IPS-18a (cell line): ENCODE results near the gene PPP1R16B.
"Not testable (repeated sequence)": the region's sequence is repeated elsewhere in the genome, so short reads cannot be mapped to it uniquely, and the experiment has no call there.

Source experiments
- H3K27ac ChIP-seq: one replicate; pipeline ENCODE4 v1.5.1; 2013; ENCODE audit warnings: low read length
- H3K27me3 ChIP-seq: one replicate; pipeline ENCODE4 v1.6.1; 2013; ENCODE audit warnings: mild to moderate bottlenecking, low read length; ENCODE audit not compliant: control insufficient read depth, insufficient read depth
- H3K36me3 ChIP-seq: one replicate; pipeline ENCODE4 v1.6.1; 2013; ENCODE audit warnings: low read depth, low read length; ENCODE audit not compliant: control insufficient read depth
- H3K4me1 ChIP-seq: one replicate; pipeline ENCODE4 v1.6.1; 2013; ENCODE audit warnings: low read depth, low read length; ENCODE audit not compliant: control insufficient read depth
- H3K4me3 ChIP-seq: one replicate; pipeline ENCODE4 v1.5.1; 2013; ENCODE audit warnings: low read length
- H3K9ac ChIP-seq: one replicate; pipeline ENCODE4 v1.6.1; 2013; ENCODE audit warnings: mild to moderate bottlenecking, low read length, moderate library complexity
- H3K9me3 ChIP-seq: one replicate; pipeline ENCODE4 v1.6.1; 2013; ENCODE audit warnings: low read depth, low read length; ENCODE audit not compliant: control insufficient read depth

Gene PPP1R16B

DNA sequence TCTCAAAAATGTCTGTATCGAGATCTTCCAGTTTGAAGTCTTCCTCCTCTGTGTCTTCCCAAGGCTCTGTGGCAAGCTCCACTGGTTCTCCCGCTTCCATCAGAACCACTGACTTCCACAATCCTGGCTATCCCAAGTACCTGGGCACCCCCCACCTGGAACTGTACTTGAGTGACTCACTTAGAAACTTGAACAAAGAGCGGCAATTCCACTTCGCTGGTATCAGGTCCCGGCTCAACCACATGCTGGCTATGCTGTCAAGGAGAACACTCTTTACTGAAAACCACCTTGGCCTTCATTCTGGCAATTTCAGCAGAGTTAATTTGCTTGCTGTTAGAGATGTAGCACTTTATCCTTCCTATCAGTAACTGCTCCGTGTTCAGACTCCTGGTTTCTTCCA lies 146.7 kb downstream of the PPP1R16B start:
- Histone ChIP-seq H3K27me3 (no peaks in the 10 kb centered on the region), H3K27ac (no peak overlapping the region), H3K9me3 (no peaks in the 10 kb centered on the region), H3K9ac (no peak overlapping the region), H3K4me3 (no peak overlapping the region), H3K4me1 (no peaks in the 10 kb centered on the region), H3K36me3 (peaks cover 65% of the 10 kb centered on the region)

- Histone ChIP-seq H3K4me1 (no peaks in the 10 kb centered on the region), H3K36me3 (peaks cover 49% of the 10 kb centered on the region), H3K9ac (no peak overlapping the region), H3K27ac (no peak overlapping the region), H3K4me3 (no peak overlapping the region), H3K9me3 (no peaks in the 10 kb centered on the region), H3K27me3 (no peaks in the 10 kb centered on the region)
Observed at GRCh38 chr20:38953630-38954340, 148.3 kb downstream of the PPP1R16B start.

DNA sequence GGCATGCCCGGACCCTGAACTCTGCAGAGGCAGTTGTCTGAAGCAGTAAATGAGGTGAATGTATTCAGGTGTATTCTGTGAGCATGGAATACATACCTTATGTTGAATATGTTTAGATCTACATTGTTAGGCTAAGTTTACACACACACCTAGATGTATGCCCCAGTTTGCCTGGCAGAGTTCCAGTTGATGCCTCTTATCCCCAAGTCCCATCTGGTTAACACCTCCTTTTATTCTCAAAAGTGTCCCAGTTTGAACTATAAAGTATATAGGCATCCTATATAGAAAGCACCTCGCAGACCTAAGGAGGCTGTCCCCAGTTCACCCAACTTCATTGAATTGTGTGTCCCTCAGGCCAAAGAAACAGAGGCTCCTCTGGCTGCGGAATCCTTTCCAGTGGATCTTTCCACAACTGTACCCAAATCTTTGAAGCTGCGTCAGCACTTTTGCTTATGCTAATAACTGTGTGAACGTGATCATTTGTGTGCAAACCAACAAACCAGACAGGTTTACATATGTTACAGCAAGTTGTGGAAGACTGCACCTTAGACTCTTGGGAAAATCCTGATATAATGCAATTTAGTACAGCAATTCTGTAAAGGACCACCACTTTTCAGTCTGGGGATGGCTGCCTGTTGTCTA lies 151.9 kb downstream of the PPP1R16B start:
- Histone ChIP-seq H3K27me3 (no peaks in the 10 kb centered on the region), H3K9me3 (no peaks in the 10 kb centered on the region), H3K27ac (no peak overlapping the region), H3K36me3 (peaks cover 17% of the 10 kb centered on the region), H3K9ac (no peak overlapping the region), H3K4me1 (peaks cover 5% of the 10 kb centered on the region), H3K4me3 (no peak overlapping the region)

DNA sequence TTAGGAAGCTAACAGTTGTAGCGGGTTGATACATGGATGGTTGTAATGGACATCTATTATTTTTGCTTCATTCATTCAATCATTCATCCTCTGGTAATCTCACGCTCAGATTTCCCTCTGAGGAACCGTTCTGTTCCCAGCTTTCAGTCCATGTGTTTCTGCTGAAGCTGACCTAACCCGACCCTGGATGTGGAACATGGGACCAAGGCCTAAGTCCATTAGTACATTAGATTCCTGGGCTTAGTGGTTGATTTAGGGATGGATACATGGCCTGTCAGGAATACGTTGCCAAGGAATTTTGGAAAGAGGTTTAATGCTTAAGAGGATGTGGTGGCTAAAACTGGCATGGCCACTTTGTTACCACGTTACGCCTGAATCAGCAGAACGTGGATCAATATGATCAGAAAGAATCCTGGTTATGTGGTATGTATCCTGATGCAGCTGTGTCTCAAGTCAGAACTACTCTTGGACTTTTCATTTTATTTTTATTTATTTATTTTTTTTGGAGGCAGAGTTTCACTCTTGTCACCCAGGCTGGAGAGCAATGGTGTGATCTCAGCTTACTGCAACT lies 152.5 kb downstream of the PPP1R16B start:
- Histone ChIP-seq H3K27ac (no peak overlapping the region), H3K27me3 (no peaks in the 10 kb centered on the region), H3K36me3 (peaks cover 10% of the 10 kb centered on the region), H3K4me3 (no peak overlapping the region), H3K9me3 (no peaks in the 10 kb centered on the region), H3K4me1 (peaks cover 5% of the 10 kb centered on the region), H3K9ac (no peak overlapping the region)

GRCh38 chr20:38960187-38960687 lies 154.7 kb downstream of the PPP1R16B start:
- not testable (repeated sequence) for H3K36me3 ChIP-seq, H3K27ac ChIP-seq, H3K27me3 ChIP-seq, H3K4me3 ChIP-seq, H3K9me3 ChIP-seq, H3K4me1 ChIP-seq, H3K9ac ChIP-seq

DNA sequence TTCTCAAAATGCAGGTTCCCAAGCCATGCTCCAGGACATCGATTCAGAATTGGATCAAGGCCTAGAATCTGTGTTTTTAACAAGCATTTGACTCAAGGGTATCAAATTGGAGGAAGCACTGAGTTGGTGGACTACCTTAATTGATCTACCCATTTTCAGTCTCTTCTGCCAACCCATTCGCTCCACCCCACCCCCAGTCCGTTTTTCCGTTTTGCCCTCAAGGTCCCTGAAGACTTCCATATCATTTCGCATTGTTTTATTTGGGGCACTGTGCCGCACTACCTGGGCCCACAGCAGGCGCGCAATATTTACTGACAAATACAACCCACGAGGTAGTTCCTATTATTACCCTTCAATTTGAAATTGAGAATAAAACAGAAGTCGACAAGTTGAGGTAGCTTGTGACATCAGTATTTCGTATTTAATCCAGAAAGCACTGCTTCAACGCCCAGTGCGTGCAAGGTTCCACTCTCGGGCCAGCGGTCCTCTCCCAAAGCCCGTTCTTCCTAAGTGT lies 156.1 kb downstream of the PPP1R16B start:
- Histone ChIP-seq H3K9ac (peak overlapping the region; percentile 97), H3K4me1 (peaks cover 8% of the 10 kb centered on the region), H3K4me3 (peak overlapping the region; percentile 83), H3K36me3 (no peaks in the 10 kb centered on the region), H3K27ac (peak overlapping the region; percentile 93), H3K27me3 (no peaks in the 10 kb centered on the region), H3K9me3 (no peaks in the 10 kb centered on the region)

GRCh38 chr20:38962044-38962927 lies 156.8 kb downstream of the PPP1R16B start, which contains the start of gene DHX35:
TSS of gene DHX35 (plus strand) at chr20:38962344. CDS start at chr20:38962368, 24 bp downstream.
- peak within 1 kb of the TSS; percentile 83 for H3K4me3 ChIP-seq
- H3K9me3 ChIP-seq, result no peaks in the 10 kb centered on the region
- no peaks in the 10 kb centered on the region for H3K36me3 ChIP-seq
- H3K9ac ChIP-seq, result peak within 1 kb of the TSS; percentile 97
- H3K27me3 ChIP-seq, result no peaks in the 10 kb centered on the region
- peak within 1 kb of the TSS; percentile 93 for H3K27ac ChIP-seq
- H3K4me1 ChIP-seq, result peaks cover 8% of the 10 kb centered on the region

DNA sequence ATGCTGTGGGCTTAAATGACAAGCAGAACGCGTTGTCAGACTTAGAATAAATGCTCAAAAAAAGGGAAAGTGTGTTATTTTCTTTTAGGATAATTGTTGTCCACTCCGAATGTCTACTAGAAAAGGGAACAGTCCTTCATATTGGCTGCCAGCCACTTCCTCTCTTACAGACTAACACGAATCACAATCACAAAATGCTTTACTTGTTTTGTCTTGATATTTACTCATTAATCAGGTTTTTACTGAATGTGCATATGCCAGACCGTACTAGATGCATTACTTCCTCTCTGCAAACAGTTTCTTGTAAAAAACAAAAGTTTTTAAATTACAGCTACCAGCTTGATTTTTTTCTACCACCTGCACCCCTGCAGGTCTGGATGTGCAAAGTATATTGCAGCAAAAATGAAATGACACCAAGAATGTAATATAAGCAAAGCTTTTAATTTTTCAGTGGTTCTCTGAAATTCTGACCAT lies 157.5 kb downstream of the PPP1R16B start:
- Histone ChIP-seq H3K36me3 (no peaks in the 10 kb centered on the region), H3K4me3 (peak overlapping the region; percentile 83), H3K9me3 (no peaks in the 10 kb centered on the region), H3K4me1 (peaks cover 8% of the 10 kb centered on the region), H3K9ac (peak overlapping the region; percentile 97), H3K27ac (peak overlapping the region; percentile 71), H3K27me3 (no peaks in the 10 kb centered on the region)

DNA sequence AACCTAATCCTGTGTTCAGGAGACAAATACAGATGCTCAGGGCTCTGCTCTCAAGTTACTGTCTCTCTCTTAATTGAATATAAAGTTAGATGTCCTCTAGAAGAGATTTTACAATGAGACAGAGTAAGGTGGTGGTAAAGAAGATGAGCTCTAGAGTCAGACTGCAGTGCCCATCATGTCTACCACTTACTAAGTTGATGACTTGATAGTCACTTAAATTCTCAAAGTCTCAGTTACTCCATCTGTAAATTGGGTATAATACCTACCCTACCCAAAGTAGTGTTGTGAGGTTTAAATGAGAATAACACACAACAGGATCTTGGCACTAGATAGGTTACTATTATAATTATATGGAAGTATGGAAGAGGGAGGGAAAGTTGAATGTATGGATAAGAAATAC lies 158.2 kb downstream of the PPP1R16B start:
- no peaks in the 10 kb centered on the region for H3K9me3 ChIP-seq
- H3K4me1 ChIP-seq, result peaks cover 8% of the 10 kb centered on the region
- no peaks in the 10 kb centered on the region for H3K27me3 ChIP-seq
- H3K36me3 ChIP-seq, result no peaks in the 10 kb centered on the region
- no peak overlapping the region for H3K9ac ChIP-seq
- H3K27ac ChIP-seq, result no peak overlapping the region
- peak overlapping the region; percentile 83 for H3K4me3 ChIP-seq

- Histone ChIP-seq H3K27me3 (no peaks in the 10 kb centered on the region), H3K9me3 (no peaks in the 10 kb centered on the region), H3K36me3 (peaks cover 14% of the 10 kb centered on the region), H3K4me3 (no peak overlapping the region), H3K9ac (no peak overlapping the region), H3K4me1 (peaks cover 8% of the 10 kb centered on the region), H3K27ac (no peak overlapping the region)
Observed at GRCh38 chr20:38965264-38965663, 159.8 kb downstream of the PPP1R16B start.

GRCh38 chr20:38968090-38968489 lies 162.6 kb downstream of the PPP1R16B start:
- H3K9ac ChIP-seq, result no peak overlapping the region

More at GRCh38 chr20:38968090-38968489, 162.6 kb downstream of the PPP1R16B start:
- H3K4me1 ChIP-seq, result peaks cover 3% of the 10 kb centered on the region
- no peak overlapping the region for H3K4me3 ChIP-seq
- H3K27ac ChIP-seq, result no peak overlapping the region
- no peaks in the 10 kb centered on the region for H3K27me3 ChIP-seq
- no peaks in the 10 kb centered on the region for H3K9me3 ChIP-seq
- H3K36me3 ChIP-seq, result peaks cover 37% of the 10 kb centered on the region
